AG10803 (cell line): ENCODE data around the gene MAP3K12.
A peak's percentile ranks its signal among the peaks of the same experiment; 100 is the strongest.

Experiments used
- DNase-seq: peaks from one replicate; pipeline ENCODE4 v3.0.0; 2010; ENCODE audit warnings: low read depth
- H3K4me3 ChIP-seq: 2 replicates; pipeline ENCODE4 v1.5.1; 2011; ENCODE audit warnings: mild to moderate bottlenecking, low read length, control low read depth
- TF ChIP-seq, protein P1 (sequence below): conservative IDR thresholded peaks from 2 replicates; pipeline ENCODE4 v1.5.1; 2011; ENCODE audit warnings: mild to moderate bottlenecking, low read length, control low read depth, inconsistent platforms

Gene MAP3K12

DNA sequence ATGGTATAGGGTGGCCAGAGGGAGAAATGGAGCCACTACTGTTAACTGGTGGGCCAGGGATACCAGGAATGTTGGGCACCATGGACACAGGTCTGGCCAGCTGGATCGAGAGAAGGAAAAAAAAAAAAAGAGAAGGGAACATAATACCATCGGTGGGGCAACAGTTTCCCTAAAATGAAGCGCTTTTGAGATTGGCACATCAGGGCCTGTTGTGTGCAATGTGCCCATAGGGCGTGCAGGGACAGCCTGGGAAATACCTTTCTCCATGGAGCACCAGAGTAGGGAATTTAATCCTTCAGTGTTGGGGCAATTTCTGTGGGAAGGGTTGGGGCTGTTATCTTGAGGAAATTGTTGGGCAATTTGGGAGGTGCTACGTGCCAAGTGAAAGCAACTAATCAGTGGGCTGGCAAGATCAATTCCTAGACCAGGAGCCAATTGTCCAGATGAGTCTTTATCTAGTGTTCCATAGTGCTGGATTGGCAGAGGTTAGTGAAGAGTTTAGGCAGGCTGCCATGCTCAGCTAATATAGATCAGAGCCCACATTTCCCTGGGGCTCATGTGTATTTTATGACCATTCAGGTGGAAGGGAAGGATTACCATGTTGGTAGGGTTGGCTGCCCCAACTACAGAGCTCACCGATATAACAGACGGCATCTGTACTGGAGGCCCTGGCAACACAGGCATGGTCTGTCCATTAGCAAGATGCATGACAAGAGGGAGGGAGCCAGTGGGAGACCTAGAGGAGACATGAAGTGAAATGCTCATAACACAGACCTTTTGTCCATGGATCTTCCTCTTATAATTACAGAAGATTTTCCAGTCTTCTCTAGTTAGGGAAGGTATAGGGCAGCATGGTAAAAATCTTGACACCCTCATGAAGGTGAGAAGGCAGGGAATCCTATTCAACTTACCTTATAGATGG lies 33.5 kb upstream of the MAP3K12 start:
- no peak for DNase-seq
- TF ChIP-seq, protein P1, sequence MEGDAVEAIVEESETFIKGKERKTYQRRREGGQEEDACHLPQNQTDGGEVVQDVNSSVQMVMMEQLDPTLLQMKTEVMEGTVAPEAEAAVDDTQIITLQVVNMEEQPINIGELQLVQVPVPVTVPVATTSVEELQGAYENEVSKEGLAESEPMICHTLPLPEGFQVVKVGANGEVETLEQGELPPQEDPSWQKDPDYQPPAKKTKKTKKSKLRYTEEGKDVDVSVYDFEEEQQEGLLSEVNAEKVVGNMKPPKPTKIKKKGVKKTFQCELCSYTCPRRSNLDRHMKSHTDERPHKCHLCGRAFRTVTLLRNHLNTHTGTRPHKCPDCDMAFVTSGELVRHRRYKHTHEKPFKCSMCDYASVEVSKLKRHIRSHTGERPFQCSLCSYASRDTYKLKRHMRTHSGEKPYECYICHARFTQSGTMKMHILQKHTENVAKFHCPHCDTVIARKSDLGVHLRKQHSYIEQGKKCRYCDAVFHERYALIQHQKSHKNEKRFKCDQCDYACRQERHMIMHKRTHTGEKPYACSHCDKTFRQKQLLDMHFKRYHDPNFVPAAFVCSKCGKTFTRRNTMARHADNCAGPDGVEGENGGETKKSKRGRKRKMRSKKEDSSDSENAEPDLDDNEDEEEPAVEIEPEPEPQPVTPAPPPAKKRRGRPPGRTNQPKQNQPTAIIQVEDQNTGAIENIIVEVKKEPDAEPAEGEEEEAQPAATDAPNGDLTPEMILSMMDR = no peak
- H3K4me3 ChIP-seq = no peak overlapping the region

DNA sequence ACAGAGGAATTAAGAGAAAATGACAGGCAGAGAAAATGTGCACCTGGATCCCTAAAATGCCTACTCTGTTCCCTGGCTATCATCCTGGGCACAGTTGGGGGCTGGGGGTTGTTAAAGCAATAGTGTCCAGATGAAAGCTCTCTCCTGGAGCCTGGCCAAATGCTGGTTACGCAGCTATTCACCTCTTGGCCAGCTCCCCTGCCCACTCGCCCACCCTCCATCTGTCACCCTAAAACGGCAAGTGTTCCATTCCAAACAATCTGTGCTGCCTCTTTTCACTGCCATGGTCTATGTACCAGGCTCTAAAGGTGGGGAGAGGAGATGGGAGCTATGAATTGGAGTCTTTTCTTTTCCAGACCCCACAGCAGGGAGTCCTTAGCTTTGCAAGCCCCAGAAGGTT lies 32.8 kb upstream of the MAP3K12 start:
- H3K4me3 ChIP-seq = no peak overlapping the region
- TF ChIP-seq, protein P1 = no peak
- no peak for DNase-seq

DNA sequence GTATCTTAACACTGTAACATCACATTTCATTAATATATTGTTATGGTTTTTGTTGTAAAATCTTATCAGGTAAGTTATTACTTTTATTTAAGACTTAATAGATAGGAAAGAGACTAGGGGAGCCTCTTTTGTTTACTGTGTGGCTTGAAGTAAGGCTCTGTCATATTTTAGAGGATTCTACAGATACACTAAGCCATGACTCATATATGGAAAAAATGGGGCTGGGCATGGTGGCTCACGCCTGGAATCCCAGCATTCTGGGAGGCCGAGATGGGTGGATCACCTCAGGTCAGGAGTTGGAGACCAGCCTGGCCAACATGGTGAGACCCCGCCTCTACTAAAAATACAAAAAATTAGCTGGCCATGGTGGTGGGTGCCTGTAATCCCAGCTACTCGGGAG lies 31.7 kb upstream of the MAP3K12 start:
- TF ChIP-seq, protein P1 = no peak
- DNase-seq = peak; percentile 26
- H3K4me3 ChIP-seq = no peak overlapping the region

DNA sequence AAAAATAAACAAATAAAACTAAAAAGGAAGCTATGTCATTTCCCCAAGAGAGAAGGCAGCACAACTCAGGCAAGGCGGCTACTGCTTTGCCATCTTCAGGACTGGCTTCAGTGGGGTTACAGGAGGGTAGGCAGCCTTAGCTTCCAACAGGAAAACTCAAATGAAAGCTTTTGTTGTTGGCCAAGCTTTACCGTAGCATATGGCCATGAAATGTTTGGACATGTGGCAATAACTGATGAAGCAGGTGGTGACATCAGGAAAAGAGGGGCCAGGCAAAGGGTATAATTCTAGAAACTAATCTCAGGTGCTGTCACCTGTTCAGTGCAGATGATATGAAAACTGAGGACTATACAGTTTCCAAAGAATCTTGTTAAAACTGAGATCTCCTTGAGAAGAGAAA lies 30.8 kb upstream of the MAP3K12 start:
- H3K4me3 ChIP-seq = no peak overlapping the region
- DNase-seq = no peak
- TF ChIP-seq, protein P1 = no peak

DNA sequence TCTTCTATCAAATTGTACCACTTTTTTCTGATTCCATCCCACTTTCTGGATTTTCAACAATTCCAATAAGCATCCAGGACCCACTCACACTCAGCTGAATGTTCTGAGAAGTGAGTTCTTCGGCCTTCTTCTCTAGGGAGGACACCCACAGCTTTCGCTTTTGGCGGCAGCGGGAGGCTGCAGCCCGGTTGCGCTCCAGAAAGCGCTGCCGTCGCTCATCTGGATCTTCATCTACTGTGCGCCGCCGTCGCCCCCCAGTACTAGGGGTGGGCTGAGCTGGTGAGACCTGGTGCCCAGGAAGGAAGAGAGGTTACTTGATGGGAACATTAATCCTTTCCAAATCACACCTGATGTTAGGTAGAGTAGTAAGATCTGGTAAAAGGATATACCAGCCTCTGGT lies 25.2 kb upstream of the MAP3K12 start:
- no peak overlapping the region for H3K4me3 ChIP-seq
- DNase-seq = no peak
- TF ChIP-seq, protein P1 = no peak

DNA sequence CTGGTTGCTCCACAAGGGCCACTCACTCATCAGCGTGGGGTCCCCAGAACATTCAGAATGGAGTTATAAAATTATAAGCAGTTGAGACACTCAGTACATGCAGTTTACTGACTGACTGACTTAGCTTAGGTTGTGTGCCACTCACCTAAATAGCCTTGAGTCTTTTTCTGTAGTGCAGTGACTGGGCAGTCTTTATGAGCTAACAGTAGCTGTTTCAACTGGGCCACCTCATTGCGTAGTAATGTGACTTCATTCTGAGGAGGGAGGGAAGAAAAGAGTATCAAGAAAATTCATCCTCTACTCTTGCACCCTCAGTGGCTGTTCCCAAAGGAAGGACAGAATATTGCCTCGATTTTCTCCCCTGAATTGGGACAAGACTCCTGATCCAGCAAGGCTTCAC lies 23.9 kb upstream of the MAP3K12 start:
- TF ChIP-seq, protein P1 = no peak
- H3K4me3 ChIP-seq = no peak overlapping the region
- DNase-seq = no peak

DNA sequence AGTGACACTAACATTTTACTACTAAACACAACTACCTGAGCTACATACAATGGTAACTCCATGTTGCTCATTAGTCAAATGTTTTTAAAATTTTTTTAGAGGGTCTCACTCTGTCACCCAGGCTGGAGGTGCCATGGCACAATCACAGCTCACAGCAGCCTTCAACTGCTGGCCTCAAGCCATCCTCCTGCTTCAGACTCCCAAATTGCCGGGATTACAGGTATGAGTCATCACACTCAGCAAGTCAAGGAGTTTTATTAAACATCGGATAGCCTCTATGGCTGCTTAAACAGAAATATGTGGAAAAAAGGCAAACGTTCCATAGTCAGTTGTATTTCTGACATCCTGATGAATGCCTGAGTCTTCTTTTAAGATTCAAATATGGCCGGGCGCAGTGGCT lies 19.1 kb upstream of the MAP3K12 start:
- TF ChIP-seq, protein P1 = no peak
- no peak overlapping the region for H3K4me3 ChIP-seq
- no peak for DNase-seq
